SK-N-MC (cell line): ENCODE data around the gene PARVA.

Experiments
- EZH2 ChIP-seq: fragments of 200-600 bp; sonication (generic); IDR thresholded peaks from one replicate; pipeline ENCODE4 v1.6.1; 2017; ENCODE audit warnings: antibody characterized with exemption
- FOXP2 ChIP-seq: optimal IDR thresholded peaks from 2 replicates; pipeline ENCODE3; 2011; ENCODE audit warnings: mild to moderate bottlenecking, moderate library complexity; ENCODE audit not compliant: insufficient read depth; ENCODE audit errors: extremely low read length, control extremely low read depth
- POLR2AphosphoS5 ChIP-seq: IDR thresholded peaks from 2 replicates; pipeline ENCODE4 v1.6.1; 2012; ENCODE audit warnings: mild to moderate bottlenecking, low read depth, low read length, borderline replicate concordance

- TF ChIP-seq EZH2 (no peak), POLR2AphosphoS5 (no peak), FOXP2 (no peak)
Measured at GRCh38 chr11:12381875-12382274, 4.5 kb downstream of the PARVA start.
